K562 (cell line): Measurements from ENCODE around the gene TSPOAP1. TPM values are rescaled to one million over a fixed set of nuclear protein-coding genes. Genes with fewer than 3 reads are reported as not detected.

Source experiments
- BMI1 ChIP-seq: fragments of 150-350 bp; IDR thresholded peaks from 2 replicates; pipeline ENCODE4 v1.6.1; 2014; ENCODE audit warnings: low read length
- CC2D1A ChIP-seq: fragments of 450-650 bp; IDR thresholded peaks from 2 replicates; pipeline ENCODE4 v1.6.1; 2017; ENCODE audit warnings: mild to moderate bottlenecking
- CHD4 ChIP-seq: fragments of 200-600 bp; sonication (generic); IDR thresholded peaks from 3 replicates; pipeline ENCODE4 v1.6.1; 2012; ENCODE audit warnings: low read depth, mild to moderate bottlenecking, mixed read lengths, low read length, inconsistent platforms; ENCODE audit not compliant: insufficient read depth, insufficient replicate concordance, poor library complexity, severe bottlenecking
- DACH1 ChIP-seq: fragments of 450-650 bp; IDR thresholded peaks from 2 replicates; pipeline ENCODE4 v1.6.1; 2018; ENCODE audit not compliant: partially characterized antibody
- EP400 ChIP-seq: fragments of 450-650 bp; IDR thresholded peaks from 2 replicates; pipeline ENCODE4 v1.6.1; 2017; ENCODE audit warnings: antibody characterized with exemption, mild to moderate bottlenecking, moderate library complexity
- ESRRB ChIP-seq: fragments of 250-450 bp; sonication (Bioruptor Pico); IDR thresholded peaks from 2 replicates; pipeline ENCODE4 v1.5.0; 2020; ENCODE audit warnings: mild to moderate bottlenecking, moderate library complexity, borderline replicate concordance
- EZH2 ChIP-seq: IDR thresholded peaks from 2 replicates; pipeline ENCODE4 v1.6.1; 2012; ENCODE audit warnings: low read depth, mild to moderate bottlenecking, inconsistent platforms, low read length, borderline replicate concordance
- HMG20A ChIP-seq: fragments of 450-650 bp; formaldehyde crosslinking; conservative IDR thresholded peaks from 2 replicates; pipeline ENCODE4 v1.4.0; 2020; ENCODE audit warnings: mild to moderate bottlenecking, mixed read lengths
- JUNB ChIP-seq: fragments of 450-650 bp; formaldehyde crosslinking; conservative IDR thresholded peaks from 2 replicates; pipeline ENCODE4 v1.4.0; 2020; ENCODE audit warnings: mild to moderate bottlenecking
- KLF10 ChIP-seq: fragments of 250-450 bp; sonication (Bioruptor Pico); IDR thresholded peaks from 2 replicates; pipeline ENCODE4 v1.6.1; 2021; ENCODE audit warnings: matching md5 sums
- LEF1 ChIP-seq: fragments of 450-650 bp; IDR thresholded peaks from 2 replicates; pipeline ENCODE4 v1.6.1; 2016; ENCODE audit warnings: mild to moderate bottlenecking
- MCM7 ChIP-seq, 2 experiments: fragments of 450-650 bp; IDR thresholded peaks; 2 replicates each; pipeline ENCODE4 v1.6.1; 2016 to 2018
- MECOM ChIP-seq: fragments of 250-450 bp; sonication (Bioruptor Pico); IDR thresholded peaks from 2 replicates; pipeline ENCODE4 v1.8.0; 2022; ENCODE audit warnings: inconsistent platforms
- MNT ChIP-seq, 2 experiments: fragments of 450-650 bp; conservative IDR thresholded peaks; 2 replicates each; pipeline ENCODE4 v1.6.1; 2017; ENCODE audit warnings: mild to moderate bottlenecking in 2 of 2, moderate library complexity in 2 of 2
- NFRKB ChIP-seq: fragments of 450-650 bp; IDR thresholded peaks from 2 replicates; pipeline ENCODE4 v1.6.1; 2016; ENCODE audit warnings: low read depth
- PTBP1 ChIP-seq: fragments of 200-400 bp; formaldehyde crosslinking; IDR thresholded peaks from 2 replicates; pipeline ENCODE4 v1.6.1; 2017; ENCODE audit warnings: low read depth, low read length
- PYGO2 ChIP-seq: fragments of 450-650 bp; IDR thresholded peaks from 2 replicates; pipeline ENCODE4 v1.6.1; 2016; ENCODE audit warnings: mild to moderate bottlenecking, missing genetic modification characterization, moderate library complexity, missing compliant biosample characterization
- RB1 ChIP-seq: fragments of 450-650 bp; IDR thresholded peaks from 2 replicates; pipeline ENCODE4 v1.6.1; 2017; ENCODE audit warnings: low read depth, mild to moderate bottlenecking
- RCOR1 ChIP-seq, 2 experiments: IDR thresholded peaks; 2 replicates each; pipeline ENCODE4 v1.6.1; 2012; ENCODE audit warnings: low read depth in 2 of 2, low read length in 2 of 2, borderline replicate concordance in 1 of 2, improper control_type of control experiment in 1 of 2
- SAFB ChIP-seq: fragments of 200-400 bp; formaldehyde crosslinking; IDR thresholded peaks from 2 replicates; pipeline ENCODE4 v1.6.1; 2017; ENCODE audit warnings: low read depth, low read length, borderline replicate concordance
- SMARCB1 ChIP-seq: IDR thresholded peaks from 2 replicates; pipeline ENCODE4 v1.6.1; 2011; ENCODE audit warnings: improper control_type of control experiment, low read depth; ENCODE audit not compliant: insufficient read length
- TCF7L2 ChIP-seq: fragments of 150-350 bp; IDR thresholded peaks from 2 replicates; pipeline ENCODE4 v1.6.1; 2016; ENCODE audit warnings: low read depth, mild to moderate bottlenecking, low read length, moderate library complexity
- ZBTB17 ChIP-seq: fragments of 450-650 bp; formaldehyde crosslinking; IDR thresholded peaks from 2 replicates; pipeline ENCODE4 v1.4.0; 2020; ENCODE audit warnings: mild to moderate bottlenecking
- ZNF316 ChIP-seq: fragments of 450-650 bp; IDR thresholded peaks from 2 replicates; pipeline ENCODE4 v1.6.1; 2016
- ZNF551 ChIP-seq: fragments of 250-450 bp; sonication (Bioruptor Pico); IDR thresholded peaks from 2 replicates; pipeline ENCODE4 v1.5.0; 2021; ENCODE audit warnings: mild to moderate bottlenecking, moderate library complexity
- polyA plus RNA-seq, 8 experiments: library from polyadenylated mRNA; depleted of rRNA in 4 of 8; stranded (reverse) in 5 of 8; unstranded in 3 of 8; fragments of >200 nt; fragmentation: Nextera tagmentation in 2 of 8; fragmentation: Illumina TruSeq in 1 of 8; extraction: Ambion mirVana in 2 of 8; extraction: Trizol in 1 of 8; gene quantifications; 2 replicates each; pipeline versions ENCODE4 v1.2.1 to v1.2.3, GENCODE V29; 2011 to 2014; ENCODE audit warnings: inconsistent platforms in 1 of 8, missing spikeins in 1 of 8
- total RNA-seq, 7 experiments: library from RNA; depleted of rRNA in 6 of 7; stranded (reverse); fragments of >200 nt in 6 of 7; fragmentation: Illumina TruSeq in 2 of 7; extraction: Trizol in 2 of 7; gene quantifications; 2 replicates each; pipeline versions ENCODE4 v1.2.1 to v1.2.3, GENCODE V29; 2011 to 2021; ENCODE audit warnings: low replicate concordance in 1 of 7
- TF ChIP-seq, protein P1 (sequence below): sonication (generic); formaldehyde crosslinking; IDR thresholded peaks from 2 replicates; pipeline ENCODE4 v1.8.0; 2023; ENCODE audit warnings: mild to moderate bottlenecking, missing genetic modification reagents

The TSPOAP1 gene
- total and polyA plus RNA-seq, 9 of the 15 experiments (the other 6 are each of a cell fraction or from before 2014, with no cell fraction given), result 0.87 to 3.9 (median 1.8) TPM; not detected in 2

DNA sequence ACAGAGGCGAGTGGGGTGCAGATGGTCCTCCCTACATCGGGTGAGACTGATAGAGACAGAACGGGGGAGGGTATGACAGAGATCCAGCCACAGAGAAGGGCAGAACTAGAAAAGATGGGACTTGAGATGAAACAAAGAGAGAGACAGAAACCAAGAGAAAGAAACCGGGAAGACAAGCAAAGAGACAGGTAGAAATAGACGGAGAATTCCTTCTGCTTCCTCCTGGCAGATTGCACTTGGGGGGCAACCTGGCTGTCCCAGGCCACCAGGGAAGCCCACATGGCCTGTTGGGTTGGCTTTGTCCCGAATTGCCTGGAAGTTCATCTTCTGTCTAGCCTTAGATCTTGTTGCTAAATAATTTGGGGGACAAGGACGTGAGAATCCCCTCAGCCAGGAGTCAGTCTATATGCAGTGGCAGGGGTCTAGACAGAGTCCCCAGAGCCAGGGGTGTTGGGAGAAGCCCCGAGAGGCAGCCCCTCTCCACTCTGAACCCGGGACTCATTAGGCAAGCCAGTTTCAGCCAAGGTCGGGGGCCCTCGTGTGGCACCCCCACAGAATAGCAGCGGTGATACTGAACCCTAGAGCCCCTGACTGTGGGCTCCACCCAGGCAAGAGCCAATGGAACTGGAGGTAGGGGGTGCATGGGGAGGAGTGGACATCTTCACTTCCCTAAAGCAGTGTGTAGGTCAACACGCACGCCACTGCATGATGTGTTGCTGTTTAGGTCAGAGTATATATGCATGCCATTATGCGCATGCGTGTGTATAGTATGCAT is 627 bp upstream of the TSPOAP1 start (continued):
- TF ChIP-seq CHD4 (no peak), DACH1 (no peak), ZNF316 (no peak), NFRKB (peak; percentile 27; the same call in 1 of the 2 replicates), KLF10 (CRISPR knock-in tag) (peak; percentile 87), JUNB (CRISPR knock-in tag) (no peak; the same call in 1 of the 2 replicates), RB1 (peak; percentile 80), ZNF551 (CRISPR knock-in tag) (peak; percentile 80), PYGO2 (no peak), EP400 (0 out of 2 replicates have a peak, but pooled peaks have one; percentile 28), CC2D1A (no peak), MNT (conservative IDR thresholded peaks at IDR 0.05) (peak; percentile 56 to 76), SAFB (no peak), RCOR1 (IDR thresholded peaks at IDR 0.05; ENCODE audit: borderline replicate concordance in 1 of 2, low read depth in 2 of 2, low read length in 2 of 2) (peak; percentile 7 to 35; a peak in 3 of 4 replicates), LEF1 (peak; percentile 58), TCF7L2 (no peak), BMI1 (no peak), MECOM (no peak; the same call in 1 of the 2 replicates), MCM7 (IDR thresholded peaks at IDR 0.05) (no peak), SMARCB1 (no peak), PTBP1 (no peak), HMG20A (CRISPR knock-in tag) (0 out of 2 replicates have a peak, but pooled peaks have one; percentile 43), EZH2 (0 out of 2 replicates have a peak, but pooled peaks have one; percentile 34), ESRRB (CRISPR knock-in tag) (peak; percentile 78), ZBTB17 (peak; percentile 86)
- TF ChIP-seq, protein P1, sequence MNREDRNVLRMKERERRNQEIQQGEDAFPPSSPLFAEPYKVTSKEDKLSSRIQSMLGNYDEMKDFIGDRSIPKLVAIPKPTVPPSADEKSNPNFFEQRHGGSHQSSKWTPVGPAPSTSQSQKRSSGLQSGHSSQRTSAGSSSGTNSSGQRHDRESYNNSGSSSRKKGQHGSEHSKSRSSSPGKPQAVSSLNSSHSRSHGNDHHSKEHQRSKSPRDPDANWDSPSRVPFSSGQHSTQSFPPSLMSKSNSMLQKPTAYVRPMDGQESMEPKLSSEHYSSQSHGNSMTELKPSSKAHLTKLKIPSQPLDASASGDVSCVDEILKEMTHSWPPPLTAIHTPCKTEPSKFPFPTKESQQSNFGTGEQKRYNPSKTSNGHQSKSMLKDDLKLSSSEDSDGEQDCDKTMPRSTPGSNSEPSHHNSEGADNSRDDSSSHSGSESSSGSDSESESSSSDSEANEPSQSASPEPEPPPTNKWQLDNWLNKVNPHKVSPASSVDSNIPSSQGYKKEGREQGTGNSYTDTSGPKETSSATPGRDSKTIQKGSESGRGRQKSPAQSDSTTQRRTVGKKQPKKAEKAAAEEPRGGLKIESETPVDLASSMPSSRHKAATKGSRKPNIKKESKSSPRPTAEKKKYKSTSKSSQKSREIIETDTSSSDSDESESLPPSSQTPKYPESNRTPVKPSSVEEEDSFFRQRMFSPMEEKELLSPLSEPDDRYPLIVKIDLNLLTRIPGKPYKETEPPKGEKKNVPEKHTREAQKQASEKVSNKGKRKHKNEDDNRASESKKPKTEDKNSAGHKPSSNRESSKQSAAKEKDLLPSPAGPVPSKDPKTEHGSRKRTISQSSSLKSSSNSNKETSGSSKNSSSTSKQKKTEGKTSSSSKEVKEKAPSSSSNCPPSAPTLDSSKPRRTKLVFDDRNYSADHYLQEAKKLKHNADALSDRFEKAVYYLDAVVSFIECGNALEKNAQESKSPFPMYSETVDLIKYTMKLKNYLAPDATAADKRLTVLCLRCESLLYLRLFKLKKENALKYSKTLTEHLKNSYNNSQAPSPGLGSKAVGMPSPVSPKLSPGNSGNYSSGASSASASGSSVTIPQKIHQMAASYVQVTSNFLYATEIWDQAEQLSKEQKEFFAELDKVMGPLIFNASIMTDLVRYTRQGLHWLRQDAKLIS, result peak; percentile 20; the same call in 1 of the 2 replicates
